H1 (cell line): ENCODE measurements around the gene HSDL2. TPM values are rescaled to one million over a fixed set of nuclear protein-coding genes. Genes with fewer than 3 reads are reported as not detected.

Source experiments
- CTCF ChIA-PET: fragments of 300-600 bp; sonication (Branson Sonifier 250); formaldehyde crosslinking; loops from one replicate; lab custom pipeline; 2021; ENCODE audit not compliant: partially characterized antibody; lab: Charles Lee
- POLR2A ChIA-PET: fragments of 300-600 bp; sonication (Branson Sonifier 250); formaldehyde crosslinking; loops from one replicate; lab custom pipeline; 2021; ENCODE audit warnings: inconsistent platforms; ENCODE audit not compliant: partially characterized antibody; lab: Charles Lee
- DNase-seq, 2 experiments: peaks; one replicate each; pipeline versions ENCODE4 v3.0.0 to v3.0.0-alpha.2; 2010 to 2022; ENCODE audit warnings: low spot score in 2 of 2, low read depth in 1 of 2, mixed read lengths in 1 of 2
- FAIRE-seq: peaks from 2 replicates; lab custom pipeline; 2011; peaks lifted over from hg19 to GRCh38; lab: Jason Lieb, UNC
- H2AFZ ChIP-seq: 2 replicates; pipeline ENCODE4 v1.8.1; 2012; ENCODE audit warnings: low read length, inconsistent platforms
- H2AK5ac ChIP-seq: 2 replicates; pipeline ENCODE4 v1.6.1; 2013; ENCODE audit warnings: low read depth, low read length
- H2BK120ac ChIP-seq: replicated peaks from 2 replicates; pipeline ENCODE3; 2013; ENCODE audit warnings: low read depth, low read length, inconsistent platforms
- H2BK12ac ChIP-seq: 2 replicates; pipeline ENCODE4 v1.6.1; 2013; ENCODE audit warnings: low read depth, low read length
- H2BK15ac ChIP-seq: 2 replicates; pipeline ENCODE4 v1.6.1; 2013; ENCODE audit warnings: low read length
- H2BK20ac ChIP-seq: 2 replicates; pipeline ENCODE4 v1.6.1; 2013; ENCODE audit warnings: low read length
- H2BK5ac ChIP-seq: 2 replicates; pipeline ENCODE4 v1.6.1; 2013; ENCODE audit warnings: low read depth, low read length
- H3K14ac ChIP-seq: 2 replicates; pipeline ENCODE4 v1.6.1; 2013; ENCODE audit warnings: inconsistent platforms; ENCODE audit not compliant: insufficient read length
- H3K18ac ChIP-seq: 2 replicates; pipeline ENCODE4 v1.6.1; 2013; ENCODE audit warnings: low read length; ENCODE audit errors: extremely low read depth
- H3K23ac ChIP-seq: 2 replicates; pipeline ENCODE4 v1.6.1; 2013; ENCODE audit warnings: inconsistent platforms; ENCODE audit not compliant: insufficient read length
- H3K23me2 ChIP-seq: 2 replicates; pipeline ENCODE4 v1.6.1; 2013; ENCODE audit warnings: low read depth, low read length
- H3K27ac ChIP-seq: 2 replicates; pipeline ENCODE4 v1.6.1; 2011; ENCODE audit warnings: low read depth, low read length, inconsistent platforms
- H3K27me3 ChIP-seq, 4 experiments: replicated peaks in 1 of 4; 1 replicate in 1 of 4; 2 replicates in 3 of 4; pipeline versions ENCODE4 v1.6.1 to v1.8.1; 2011 to 2013; ENCODE audit warnings: low read length in 3 of 4, mild to moderate bottlenecking in 3 of 4, inconsistent platforms in 2 of 4, mixed read lengths in 2 of 4, moderate library complexity in 1 of 4; ENCODE audit not compliant: control insufficient read depth in 3 of 4, insufficient read depth in 3 of 4; ENCODE audit errors: extremely low read depth in 1 of 4
- H3K36me3 ChIP-seq, 4 experiments: 2 replicates each; pipeline versions ENCODE4 v1.6.1 to v1.8.1; 2011 to 2013; ENCODE audit warnings: mild to moderate bottlenecking in 4 of 4, low read length in 3 of 4, moderate library complexity in 2 of 4, control low read depth in 1 of 4, inconsistent platforms in 1 of 4; ENCODE audit not compliant: insufficient read depth in 4 of 4, control insufficient read depth in 2 of 4
- H3K4ac ChIP-seq: replicated peaks from 2 replicates; pipeline ENCODE3; 2013; ENCODE audit warnings: low read length, low read depth, mixed read lengths, inconsistent platforms; ENCODE audit not compliant: insufficient read length
- H3K4me1 ChIP-seq, 4 experiments: replicated peaks in 1 of 4; 1 replicate in 1 of 4; 2 replicates in 3 of 4; pipeline versions ENCODE4 v1.6.1 to v1.8.1; 2011 to 2013; ENCODE audit warnings: low read length in 3 of 4, inconsistent platforms in 2 of 4, mixed read lengths in 1 of 4; ENCODE audit not compliant: insufficient read depth in 4 of 4, control insufficient read depth in 3 of 4
- H3K4me2 ChIP-seq, 2 experiments: 2 replicates each; pipeline versions ENCODE4 v1.6.1 to v1.8.1; 2011 to 2013; ENCODE audit warnings: low read depth in 2 of 2, low read length in 2 of 2, control low read depth in 1 of 2, inconsistent platforms in 1 of 2, mild to moderate bottlenecking in 1 of 2; ENCODE audit not compliant: insufficient read depth in 1 of 2
- H3K4me3 ChIP-seq, 4 experiments: fragments of 200-600, 300-600 bp in 1 of 4; sonication (generic), shearing (Covaris generic), sonication (Bioruptor Twin) in 1 of 4; 2 replicates each; pipeline versions ENCODE4 v1.5.1 to v1.8.1; 2011 to 2016; ENCODE audit warnings: low read length in 4 of 4, low read depth in 3 of 4, control low read depth in 2 of 4, inconsistent platforms in 2 of 4, mild to moderate bottlenecking in 2 of 4, mixed read lengths in 1 of 4, moderate library complexity in 1 of 4; ENCODE audit not compliant: insufficient read depth in 2 of 4; ENCODE audit errors: extremely low read depth in 1 of 4
- H3K56ac ChIP-seq: replicated peaks from 2 replicates; pipeline ENCODE3; 2013; ENCODE audit warnings: low read depth, mild to moderate bottlenecking, mixed read lengths, low read length, inconsistent platforms; ENCODE audit not compliant: insufficient read length
- H3K79me1 ChIP-seq: 2 replicates; pipeline ENCODE4 v1.6.1; 2013; ENCODE audit warnings: low read depth, low read length, control low read depth
- H3K79me2 ChIP-seq, 2 experiments: 2 replicates each; pipeline versions ENCODE4 v1.6.1 to v1.8.1; 2012 to 2013; ENCODE audit warnings: low read length in 2 of 2, mild to moderate bottlenecking in 2 of 2, inconsistent platforms in 1 of 2; ENCODE audit not compliant: insufficient read depth in 2 of 2, control insufficient read depth in 1 of 2
- H3K9ac ChIP-seq, 4 experiments: replicated peaks in 1 of 4; 1 replicate in 1 of 4; 2 replicates in 3 of 4; pipeline versions ENCODE4 v1.6.1 to v1.8.1; 2011 to 2013; ENCODE audit warnings: low read depth in 3 of 4, low read length in 3 of 4, control low read depth in 2 of 4, mild to moderate bottlenecking in 2 of 4, moderate library complexity in 2 of 4, inconsistent platforms in 1 of 4; ENCODE audit errors: extremely low read depth in 1 of 4
- H3K9me3 ChIP-seq, 2 experiments: 2 replicates each; pipeline versions ENCODE4 v1.6.1 to v1.8.1; 2012 to 2013; ENCODE audit warnings: mild to moderate bottlenecking in 2 of 2, moderate library complexity in 2 of 2, control low read depth in 1 of 2, inconsistent platforms in 1 of 2, low read depth in 1 of 2, low read length in 1 of 2, mixed read lengths in 1 of 2; ENCODE audit not compliant: insufficient read depth in 2 of 2
- H4K20me1 ChIP-seq, 2 experiments: replicated peaks in 1 of 2; 2 replicates each; pipeline versions ENCODE3 to v1.8.1; 2011 to 2013; ENCODE audit warnings: inconsistent platforms in 2 of 2, low read length in 2 of 2, mild to moderate bottlenecking in 1 of 2; ENCODE audit not compliant: insufficient read depth in 2 of 2, control insufficient read depth in 1 of 2
- H4K5ac ChIP-seq: 2 replicates; pipeline ENCODE4 v1.6.1; 2013; ENCODE audit warnings: low read length, low read depth, mixed read lengths, inconsistent platforms; ENCODE audit not compliant: insufficient read length
- H4K8ac ChIP-seq: 2 replicates; pipeline ENCODE4 v1.8.0; 2013; ENCODE audit warnings: mild to moderate bottlenecking, moderate library complexity, low read length, inconsistent platforms; ENCODE audit not compliant: insufficient read depth; ENCODE audit errors: extremely low read depth
- H4K91ac ChIP-seq: replicated peaks from 2 replicates; pipeline ENCODE3; 2013; ENCODE audit warnings: low read length, mixed read lengths, inconsistent platforms; ENCODE audit not compliant: insufficient read length
- ATF3 ChIP-seq: IDR thresholded peaks from 2 replicates; pipeline ENCODE4 v1.6.1; 2011; ENCODE audit warnings: low read depth, mild to moderate bottlenecking, low read length; ENCODE audit not compliant: insufficient read depth
- BACH1 ChIP-seq: IDR thresholded peaks from 2 replicates; pipeline ENCODE4 v1.6.1; 2012; ENCODE audit warnings: low read length, improper control_type of control experiment
- BCL11A ChIP-seq, 2 experiments: IDR thresholded peaks; one replicate each; pipeline ENCODE4 v1.6.1; 2011; ENCODE audit warnings: low read depth in 2 of 2, low read length in 2 of 2, mild to moderate bottlenecking in 2 of 2
- CBX8 ChIP-seq: fragments of 300-800, 300-1000 bp; sonication (generic); IDR thresholded peaks from 2 replicates; pipeline ENCODE4 v1.7.1; 2016; ENCODE audit warnings: low read depth, low read length, borderline replicate concordance
- CREB1 ChIP-seq: IDR thresholded peaks from 2 replicates; pipeline ENCODE4 v1.6.1; 2012; ENCODE audit warnings: inconsistent platforms
- EGR1 ChIP-seq: IDR thresholded peaks from 2 replicates; pipeline ENCODE4 v1.6.1; 2011; ENCODE audit warnings: low read depth, low read length, borderline replicate concordance
- HDAC6 ChIP-seq: IDR thresholded peaks from one replicate; pipeline ENCODE4 v1.7.1; 2012; ENCODE audit warnings: low read depth, mild to moderate bottlenecking, inconsistent platforms, low read length, moderate library complexity
- MAX ChIP-seq: IDR thresholded peaks from 2 replicates; pipeline ENCODE4 v1.6.1; 2012; ENCODE audit warnings: inconsistent platforms
- POLR2AphosphoS5 ChIP-seq: IDR thresholded peaks from 2 replicates; pipeline ENCODE4 v1.6.1; 2011; ENCODE audit warnings: low read depth, low read length
- RNF2 ChIP-seq: fragments of 200-900, 300-1000 bp; sonication (generic); IDR thresholded peaks from 2 replicates; pipeline ENCODE4 v1.7.1; 2016; ENCODE audit warnings: borderline replicate concordance, low read depth, mild to moderate bottlenecking, antibody characterized with exemption, low read length; ENCODE audit not compliant: poor library complexity, severe bottlenecking; ENCODE audit errors: missing control alignments
- SP1 ChIP-seq: IDR thresholded peaks from 2 replicates; pipeline ENCODE4 v1.6.1; 2011; ENCODE audit warnings: low read depth, low read length
- SP2 ChIP-seq: IDR thresholded peaks from 2 replicates; pipeline ENCODE4 v1.6.1; 2012; ENCODE audit warnings: mild to moderate bottlenecking, low read length, inconsistent platforms
- TAF1 ChIP-seq: IDR thresholded peaks from 2 replicates; pipeline ENCODE4 v1.6.1; 2011; ENCODE audit warnings: mild to moderate bottlenecking, low read depth, low read length
- TBP ChIP-seq: IDR thresholded peaks from 2 replicates; pipeline ENCODE4 v1.6.1; 2011; ENCODE audit warnings: low read depth, low read length, improper control_type of control experiment
- WGBS, 2 experiments: shearing (Covaris generic) in 1 of 2; methylation state at CpG; one replicate each; pipeline versions ENCODE4 v1.1.6 to v1.1.7; 2013 to 2015; ENCODE audit warnings: low lambda C conversion rate in 2 of 2, mixed read lengths in 2 of 2, inconsistent platforms in 1 of 2, low coverage in 1 of 2, missing lambda C conversion rate in 1 of 2; ENCODE audit not compliant: insufficient replicate concordance in 2 of 2, insufficient coverage in 1 of 2, insufficient read length in 1 of 2; ENCODE audit errors: extremely low coverage in 1 of 2, missing lambda C conversion rate in 1 of 2; 5-methylcytosine and 5-hydroxymethylcytosine counted together
- polyA plus RNA-seq, 7 experiments: library from polyadenylated mRNA; depleted of rRNA in 3 of 7; stranded (reverse) in 5 of 7; unstranded in 2 of 7; fragments of >200 nt in 5 of 7; fragments of 200-250 nt in 2 of 7; gene quantifications; 1 replicate in 5 of 7; 2 replicates in 1 of 7; 4 replicates in 1 of 7; pipeline versions ENCODE4 v1.2.1 to v1.2.3, GENCODE V29; 2011 to 2013; ENCODE audit warnings: missing spikeins in 2 of 7, mixed read lengths in 2 of 7
- total RNA-seq: library from RNA; stranded (reverse); fragmentation: NEBNext Ultra II Directional; extraction: Animal tissue kit (Norgen Biotek cat#: 25700); gene quantifications from 2 replicates; pipeline ENCODE4 v1.2.1, GENCODE V29; 2021

HSDL2 gene
- total and polyA plus RNA-seq, 2 of the 8 experiments (the other 6 are each of a cell fraction or from before 2014, with no cell fraction given) = 6.6 to 15.4 TPM

GRCh38 chr9:112387115-112387514 lies 7.2 kb downstream of the HSDL2 start:
- 93% methylated on average over 3 of the region's 3 CpGs; no CpG with 5 or more reads in 1 of the 2 experiments for whole genome bisulfite sequencing, 2 experiments
- Histone ChIP-seq H3K79me2 (peaks cover 0 to 9% of the 10 kb centered on the region in 2 experiments; a peak in 1 of 4 replicates), H3K56ac (no peak overlapping the region), H2BK15ac (no peak overlapping the region), H2BK12ac (no peak overlapping the region), H3K9me3 (no peaks in the 10 kb centered on the region), H4K91ac (no peak overlapping the region), H4K20me1 (no peaks in the 10 kb centered on the region), H3K4ac (no peak overlapping the region), H4K5ac (no peak overlapping the region), H3K9ac (no peak overlapping the region), H2AK5ac (no peak overlapping the region), H2BK5ac (no peak overlapping the region), H3K4me1 (peaks cover 0 to 3% (median 0%) of the 10 kb centered on the region in 4 experiments; a peak in 1 of 7 replicates), H3K27ac (no peak overlapping the region), H3K23ac (no peak overlapping the region), H3K14ac (no peak overlapping the region), H3K4me2 (no peak overlapping the region), H2BK20ac (no peak overlapping the region), H3K4me3 (no peak overlapping the region), H3K18ac (no peak overlapping the region), H3K27me3 (no peaks in the 10 kb centered on the region), H4K8ac (no peak overlapping the region), H3K23me2 (no peaks in the 10 kb centered on the region), H3K36me3 (no peaks in the 10 kb centered on the region; a peak in 1 of 8 replicates), H2BK120ac (no peak overlapping the region), H3K79me1 (no peaks in the 10 kb centered on the region), H2AFZ (no peak overlapping the region)
- ChIA-PET CTCF (interaction anchor here (0.6 to 1.1 kb wide), 2 partner anchors 210 to 273 kb away, joined by 3 to 4 read pairs; no protein-coding TSS in a partner anchor), POLR2A (interaction anchor here (0.6 kb wide), 1 partner anchor 28 kb away, joined by 3 read pairs; no protein-coding TSS in a partner anchor)
- no peak for DNase-seq
- no peak for FAIRE-seq
- TF ChIP-seq CBX8 (no peak), EGR1 (no peak), ATF3 (no peak), CREB1 (no peak), RNF2 (no peak), POLR2AphosphoS5 (no peak), HDAC6 (no peak), BCL11A (IDR thresholded peaks at IDR 0.05; ENCODE audit: low read depth in 2 of 2, low read length in 2 of 2) (no peak), TAF1 (no peak), TBP (no peak), SP1 (no peak), MAX (no peak), SP2 (no peak), BACH1 (no peak)
